Esophagus muscularis mucosa (tissue), 4 donors: ENCODE results near the gene C11orf16. TPM values are rescaled to one million over a fixed set of nuclear protein-coding genes. Genes with fewer than 3 reads are reported as not detected.

Experiments used
- DNase-seq: peaks from one replicate; pipeline ENCODE4 v3.0.0-alpha.2; 2017; ENCODE audit errors: extremely low spot score
- H3K27ac ChIP-seq, 4 donors: fragments of 200-600 bp; sonication (generic); replicated peaks in 1 of 4; 1 replicate in 3 of 4; 2 replicates in 1 of 4; pipeline ENCODE4 v1.5.1; 2016 to 2019; ENCODE audit warnings: mild to moderate bottlenecking in 1 of 4
- H3K27me3 ChIP-seq, 4 donors: fragments of 200-600 bp; sonication (generic); one replicate each; pipeline versions ENCODE4 v1.5.1 to v1.6.0; 2016 to 2019
- H3K36me3 ChIP-seq, 4 donors: fragments of 200-600 bp; sonication (generic); one replicate each; pipeline ENCODE4 v1.5.1; 2016 to 2019
- H3K4me1 ChIP-seq, 4 donors: fragments of 200-600 bp; sonication (generic); one replicate each; pipeline ENCODE4 v1.5.1; 2016 to 2019
- H3K4me3 ChIP-seq, 4 donors: fragments of 200-600 bp; sonication (generic); 1 replicate in 2 of 4; 2 replicates in 2 of 4; pipeline ENCODE4 v1.5.1; 2016 to 2019; ENCODE audit warnings: mild to moderate bottlenecking in 4 of 4, moderate library complexity in 1 of 4
- H3K9me3 ChIP-seq, 4 donors: fragments of 200-600 bp; sonication (generic); 1 replicate in 3 of 4; 2 replicates in 1 of 4; pipeline ENCODE4 v1.5.1; 2016 to 2019
- CTCF ChIP-seq, 3 experiments: fragments of 200-600 bp in 2 of 3; fragments of 450-650 bp in 1 of 3; sonication (generic) in 2 of 3; IDR thresholded peaks; one replicate each; pipeline ENCODE4 v1.5.1; 2017 to 2019; ENCODE audit warnings: antibody characterized with exemption in 3 of 3, mild to moderate bottlenecking in 2 of 3, moderate library complexity in 1 of 3
- EP300 ChIP-seq: sonication (generic); formaldehyde crosslinking; IDR thresholded peaks from one replicate; pipeline ENCODE4 v1.6.1; 2017; ENCODE audit warnings: antibody characterized with exemption
- POLR2A ChIP-seq: fragments of 450-650 bp; IDR thresholded peaks from one replicate; pipeline ENCODE4 v1.6.1; 2017; ENCODE audit warnings: antibody characterized with exemption, moderate library complexity, mild to moderate bottlenecking, low read depth
- POLR2AphosphoS5 ChIP-seq, 2 donors: sonication (generic); formaldehyde crosslinking; IDR thresholded peaks; one replicate each; pipeline ENCODE4 v1.6.1; 2017; ENCODE audit warnings: antibody characterized with exemption in 2 of 2
- WGBS: methylation state at CpG from one replicate; pipeline ENCODE4 v1.1.5; 2018; 5-methylcytosine and 5-hydroxymethylcytosine counted together
- intact Hi-C: fragments of 100-400 bp; cut with DNase I; formaldehyde crosslinking; loops from one replicate; pipeline ENCODE4 v1.15.1; 2023
- total RNA-seq, 4 donors: library from RNA; depleted of rRNA; stranded (reverse); fragments of >200 nt; gene quantifications; one replicate each; pipeline versions ENCODE4 v1.1.0 to v1.2.1, GENCODE V29; 2016

The C11orf16 gene
- total RNA-seq, 4 donors from 2014 or later: not detected

GRCh38 chr11:8948886-8949285, 16.1 kb upstream of the C11orf16 start:
- Histone ChIP-seq H3K4me1 (no peaks in the 10 kb centered on the region), H3K4me3 (no peak overlapping the region), H3K36me3 (peaks cover 25 to 72% (median 59%) of the 10 kb centered on the region in 4 donors), H3K27me3 (no peaks in the 10 kb centered on the region), H3K9me3 (no peaks in the 10 kb centered on the region), H3K27ac (no peak overlapping the region)
- intact Hi-C loops: no loop called here
- no peak for DNase-seq
- WGBS: 80% methylated on average over 3 of the region's 3 CpGs
- TF ChIP-seq POLR2A (no peak), POLR2AphosphoS5 (IDR thresholded peaks at IDR 0.05) (no peak), CTCF (IDR thresholded peaks at IDR 0.05) (no peak), EP300 (no peak)

- H3K27ac ChIP-seq: no peak overlapping the region
- no peak for DNase-seq
- intact Hi-C loops: no loop called here
- no peak overlapping the region for H3K4me3 ChIP-seq
- TF ChIP-seq EP300: no peak
- TF ChIP-seq POLR2A: no peak
- no peak for TF ChIP-seq CTCF (IDR thresholded peaks at IDR 0.05)
- TF ChIP-seq POLR2AphosphoS5 (IDR thresholded peaks at IDR 0.05): no peak
- no peaks in the 10 kb centered on the region for H3K4me1 ChIP-seq
- no peaks in the 10 kb centered on the region for H3K9me3 ChIP-seq
- WGBS: 73% methylated on average over 4 of the region's 4 CpGs
- H3K27me3 ChIP-seq: no peaks in the 10 kb centered on the region
- H3K36me3 ChIP-seq: peaks cover 17 to 57% (median 46%) of the 10 kb centered on the region in 4 donors
These were observed 14.6 kb upstream of the C11orf16 start for GRCh38 chr11:8947230-8947943.

- Histone ChIP-seq H3K4me3 (no peak within 1 kb of the TSS), H3K27ac (no peak within 1 kb of the TSS), H3K9me3 (no peaks in the 10 kb centered on the region), H3K36me3 (peaks cover 4 to 9% (median 7%) of the 10 kb centered on the region in 4 donors), H3K27me3 (no peaks in the 10 kb centered on the region), H3K4me1 (no peaks in the 10 kb centered on the region)
- DNase-seq: no peak
- intact Hi-C loops: no loop called here
- TF ChIP-seq POLR2A: no peak
- 77% methylated on average over 5 of the region's 5 CpGs for WGBS
These were observed 9.8 kb upstream of the C11orf16 start, which contains the start of gene ASCL3 for GRCh38 chr11:8942518-8943066. Gene ASCL3 (minus strand): TSS chr11:8943016. CDS start chr11:8938161, 4,855 bp downstream.

- TF ChIP-seq EP300 (no peak), POLR2A (no peak), CTCF (IDR thresholded peaks at IDR 0.05) (no peak), POLR2AphosphoS5 (IDR thresholded peaks at IDR 0.05) (no peak)
- WGBS: 76% methylated on average over 8 of the region's 8 CpGs
- no peak overlapping the region for H3K27ac ChIP-seq
- DNase-seq: no peak
- no peak overlapping the region for H3K4me3 ChIP-seq
- no peaks in the 10 kb centered on the region for H3K4me1 ChIP-seq
- H3K9me3 ChIP-seq: no peaks in the 10 kb centered on the region
- H3K36me3 ChIP-seq: no peaks in the 10 kb centered on the region
- intact Hi-C loops: no loop called here
- no peaks in the 10 kb centered on the region for H3K27me3 ChIP-seq
These were observed 8.8 kb upstream of the C11orf16 start for GRCh38 chr11:8941341-8942103.

- Histone ChIP-seq H3K36me3 (no peaks in the 10 kb centered on the region), H3K4me3 (no peak overlapping the region), H3K27me3 (no peaks in the 10 kb centered on the region), H3K9me3 (no peaks in the 10 kb centered on the region), H3K27ac (no peak overlapping the region), H3K4me1 (peaks cover 0 to 8% (median 3%) of the 10 kb centered on the region in 4 donors)
- no peak for DNase-seq
- no peak for TF ChIP-seq CTCF (IDR thresholded peaks at IDR 0.05)
- no peak for TF ChIP-seq POLR2A
- no peak for TF ChIP-seq POLR2AphosphoS5 (IDR thresholded peaks at IDR 0.05)
- no peak for TF ChIP-seq EP300
- 90% methylated on average over 14 of the region's 14 CpGs for WGBS
- intact Hi-C loops: no loop called here
These were observed 4.9 kb upstream of the C11orf16 start for GRCh38 chr11:8937659-8938058.
